ENCODE results near the gene PRKCB.

DNA sequence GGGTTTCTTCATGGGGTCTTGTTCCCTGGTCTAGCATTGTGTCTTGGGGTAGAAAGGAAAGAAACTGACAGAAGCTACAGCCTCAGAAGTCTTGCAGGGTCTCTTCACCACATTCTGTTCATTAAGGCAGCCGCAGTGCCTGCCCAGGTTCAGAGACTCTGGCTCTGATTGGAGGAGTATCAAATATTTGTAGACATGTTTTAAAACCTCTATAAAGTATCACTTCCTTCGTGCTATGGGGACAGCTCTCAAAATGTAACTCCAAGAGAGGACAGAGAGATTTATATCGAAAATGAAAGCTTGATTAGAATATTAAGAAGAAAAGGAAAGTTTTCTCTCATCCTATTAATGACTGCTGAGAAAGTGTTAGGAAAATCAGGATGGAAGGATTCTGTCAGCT lies 313.3 kb downstream of the PRKCB start:
- no peak for TF ChIP-seq CTCF (IDR thresholded peaks at IDR 0.05; ENCODE audit: poor library complexity, severe bottlenecking)
- TF ChIP-seq EP300 (conservative IDR thresholded peaks at IDR 0.05; ENCODE audit: poor library complexity, severe bottlenecking), result no peak
- TF ChIP-seq POLR2AphosphoS5 (IDR thresholded peaks at IDR 0.05), result no peak
- TF ChIP-seq EZH2 (IDR thresholded peaks at IDR 0.05; ENCODE audit: borderline replicate concordance, insufficient read depth, low read length, poor library complexity, severe bottlenecking), result no peak
- no peak for TF ChIP-seq TAF1 (IDR thresholded peaks at IDR 0.05; ENCODE audit: low read depth)

All from neural cell (in vitro differentiated cells).